SK-N-SH (cell line): ENCODE results near the gene TRUB2. TPM values are rescaled to one million over a fixed set of nuclear protein-coding genes. Genes with fewer than 3 reads are reported as not detected.

Source experiments
- CTCF ChIA-PET: fragments of 300-600, 350-600 bp; formaldehyde crosslinking; extraction: SDS; loops from one replicate; lab custom pipeline; 2021; lab: Yijun Ruan, JAX
- POLR2A ChIA-PET: fragments of 350-600 bp; sonication (Branson Sonifier 250); formaldehyde crosslinking; extraction: SDS; loops from one replicate; lab custom pipeline; 2020; ENCODE audit warnings: antibody characterized with exemption, inconsistent platforms; lab: Yijun Ruan, JAX
- DNase-seq: peaks from one replicate; pipeline ENCODE4 v3.0.0; 2012
- H2AFZ ChIP-seq: fragments of 200-600 bp; sonication (generic); 2 replicates; pipeline ENCODE4 v1.8.1; 2016; ENCODE audit warnings: antibody characterized with exemption, mild to moderate bottlenecking, low read depth
- H3F3A ChIP-seq: fragments of 200-600 bp; sonication (generic); replicated peaks from 2 replicates; pipeline ENCODE3; 2016; ENCODE audit warnings: antibody characterized with exemption, mild to moderate bottlenecking; ENCODE audit not compliant: insufficient read depth
- H3K27ac ChIP-seq, 2 experiments: fragments of 200-500 bp in 1 of 2; fragments of 200-600 bp in 1 of 2; sonication (Bioruptor generic) in 1 of 2; sonication (generic), shearing (Covaris generic) in 1 of 2; 2 replicates each; pipeline versions ENCODE4 v1.5.1 to v1.6.1; 2014 to 2016; ENCODE audit warnings: low read depth in 2 of 2, inconsistent platforms in 1 of 2, low read length in 1 of 2, mild to moderate bottlenecking in 1 of 2, mixed read lengths in 1 of 2
- H3K27me3 ChIP-seq: fragments of 200-600 bp; sonication (generic), shearing (Covaris generic); 2 replicates; pipeline ENCODE4 v1.6.1; 2016; ENCODE audit warnings: mixed run types; ENCODE audit not compliant: insufficient read depth
- H3K36me3 ChIP-seq, 2 experiments: fragments of 200-500 bp in 1 of 2; fragments of 200-600 bp in 1 of 2; sonication (Bioruptor generic) in 1 of 2; sonication (generic) in 1 of 2; replicated peaks in 1 of 2; 2 replicates each; pipeline versions ENCODE3 to v1.5.1; 2014 to 2016; ENCODE audit warnings: low read length in 1 of 2, mild to moderate bottlenecking in 1 of 2; ENCODE audit not compliant: insufficient read depth in 2 of 2, control insufficient read depth in 1 of 2
- H3K4me1 ChIP-seq, 2 experiments: fragments of 200-500 bp in 1 of 2; fragments of 200-600 bp in 1 of 2; sonication (Bioruptor generic) in 1 of 2; sonication (generic), shearing (Covaris generic) in 1 of 2; 2 replicates each; pipeline versions ENCODE4 v1.5.1 to v1.6.1; 2014 to 2016; ENCODE audit warnings: low read depth in 1 of 2, low read length in 1 of 2, mixed run types in 1 of 2; ENCODE audit not compliant: insufficient read depth in 2 of 2, control insufficient read depth in 1 of 2
- H3K4me2 ChIP-seq: fragments of 200-600 bp; sonication (generic), shearing (Covaris generic); 2 replicates; pipeline ENCODE4 v1.6.1; 2017; ENCODE audit warnings: mixed run types
- H3K4me3 ChIP-seq, 2 experiments: fragments of 200-500 bp in 1 of 2; fragments of 200-600 bp in 1 of 2; sonication (Bioruptor generic) in 1 of 2; sonication (generic), shearing (Covaris generic) in 1 of 2; 2 replicates each; pipeline versions ENCODE4 v1.5.1 to v1.8.1; 2014 to 2016; ENCODE audit warnings: low read depth in 2 of 2, inconsistent platforms in 1 of 2, low read length in 1 of 2, mild to moderate bottlenecking in 1 of 2, mixed read lengths in 1 of 2, moderate library complexity in 1 of 2
- H3K79me2 ChIP-seq: fragments of 200-600 bp; sonication (generic); 2 replicates; pipeline ENCODE4 v1.8.1; 2017; ENCODE audit warnings: mild to moderate bottlenecking; ENCODE audit not compliant: insufficient read depth
- H3K9ac ChIP-seq: fragments of 200-600 bp; sonication (generic); 2 replicates; pipeline ENCODE4 v1.6.1; 2017; ENCODE audit warnings: mixed run types
- H3K9me2 ChIP-seq: fragments of 200-600 bp; sonication (generic); 2 replicates; pipeline ENCODE4 v1.6.1; 2017; ENCODE audit warnings: mixed run types
- H3K9me3 ChIP-seq: fragments of 200-600 bp; sonication (generic); 2 replicates; pipeline ENCODE4 v1.6.1; 2017; ENCODE audit warnings: mixed run types, mild to moderate bottlenecking, moderate library complexity
- H4K20me1 ChIP-seq: fragments of 200-600 bp; sonication (generic); 2 replicates; pipeline ENCODE4 v1.6.1; 2017; ENCODE audit warnings: mild to moderate bottlenecking, mixed run types; ENCODE audit not compliant: insufficient read depth
- FOSL2 ChIP-seq: IDR thresholded peaks from 2 replicates; pipeline ENCODE4 v1.4.0; 2012; ENCODE audit warnings: low read depth, mild to moderate bottlenecking, moderate library complexity, borderline replicate concordance
- FOXJ3 ChIP-seq: sonication (generic); formaldehyde crosslinking; IDR thresholded peaks from 2 replicates; pipeline ENCODE4 v1.5.1; 2020; ENCODE audit warnings: mild to moderate bottlenecking, missing genetic modification reagents
- GABPA ChIP-seq: IDR thresholded peaks from 2 replicates; pipeline ENCODE4 v1.4.0; 2012; ENCODE audit warnings: low read depth, mild to moderate bottlenecking
- MXI1 ChIP-seq: IDR thresholded peaks from 2 replicates; pipeline ENCODE4 v1.6.1; 2012; ENCODE audit warnings: mild to moderate bottlenecking, low read depth, low read length, improper control_type of control experiment
- NFIC ChIP-seq: IDR thresholded peaks from 2 replicates; pipeline ENCODE4 v1.4.0; 2012; ENCODE audit warnings: borderline replicate concordance
- NRF1 ChIP-seq: IDR thresholded peaks from 2 replicates; pipeline ENCODE4 v1.6.1; 2012; ENCODE audit warnings: low read depth, mild to moderate bottlenecking, low read length
- POLR2AphosphoS5 ChIP-seq: IDR thresholded peaks from 2 replicates; pipeline ENCODE4 v1.6.1; 2012; ENCODE audit warnings: low read depth, low read length
- RAD21 ChIP-seq: IDR thresholded peaks from 2 replicates; pipeline ENCODE4 v1.6.1; 2012; ENCODE audit warnings: mild to moderate bottlenecking, low read length
- RXRA ChIP-seq: IDR thresholded peaks from 2 replicates; pipeline ENCODE4 v1.4.0; 2012; ENCODE audit warnings: low read depth, mild to moderate bottlenecking, borderline replicate concordance
- SMC3 ChIP-seq: IDR thresholded peaks from 2 replicates; pipeline ENCODE4 v1.6.1; 2012; ENCODE audit warnings: low read depth, low read length, improper control_type of control experiment
- TAF1 ChIP-seq: IDR thresholded peaks from 2 replicates; pipeline ENCODE4 v1.6.1; 2012; ENCODE audit warnings: low read depth, mild to moderate bottlenecking, low read length, moderate library complexity, borderline replicate concordance
- TCF12 ChIP-seq: IDR thresholded peaks from 2 replicates; pipeline ENCODE4 v1.4.0; 2012
- WGBS: methylation state at CpG from one replicate; pipeline ENCODE4 v1.1.6; 2017; ENCODE audit warnings: low lambda C conversion rate; 5-methylcytosine and 5-hydroxymethylcytosine counted together
- polyA plus RNA-seq, 3 experiments: library from polyadenylated mRNA; depleted of rRNA; stranded (reverse); fragments of >200 nt; gene quantifications; 2 replicates each; pipeline ENCODE4 v1.2.3, GENCODE V29; 2012
- TF ChIP-seq, protein P1 (sequence below): IDR thresholded peaks from 2 replicates; pipeline ENCODE4 v1.6.1; 2012; ENCODE audit warnings: mild to moderate bottlenecking, low read depth, low read length, moderate library complexity
- TF ChIP-seq, protein P2 (sequence below): fragments of 150-350 bp; IDR thresholded peaks from 2 replicates; pipeline ENCODE4 v1.6.1; 2017; ENCODE audit warnings: antibody characterized with exemption, low read length, low read depth, borderline replicate concordance

TRUB2 gene
- polyA plus RNA-seq, 1 of the 3 experiments (the other 2 are of a cell fraction), result 18.8 TPM

GRCh38 chr9:128286440-128286839 is 35.8 kb downstream of the TRUB2 start:
- Histone ChIP-seq H2AFZ (no peak overlapping the region), H3K4me2 (no peak overlapping the region), H3K36me3 (no peaks in the 10 kb centered on the region), H3K4me3 (no peak overlapping the region), H3K27me3 (no peaks in the 10 kb centered on the region), H3K9me3 (no peaks in the 10 kb centered on the region), H3K9ac (no peak overlapping the region), H3K27ac (no peak overlapping the region), H4K20me1 (no peaks in the 10 kb centered on the region), H3K9me2 (no peaks in the 10 kb centered on the region), H3K4me1 (no peaks in the 10 kb centered on the region), H3F3A (peaks cover 9% of the 10 kb centered on the region), H3K79me2 (no peaks in the 10 kb centered on the region; the same call in 1 of the 2 replicates)
- ChIA-PET CTCF (interaction anchor here (0.8 to 3.0 kb wide), 3 partner anchors 9 to 126 kb away, joined by 3 to 18 read pairs (median 3); no protein-coding TSS in a partner anchor), POLR2A (no interaction called here)
- TF ChIP-seq GABPA, result no peak
- no peak for TF ChIP-seq NRF1
- no peak for TF ChIP-seq RAD21
- TF ChIP-seq FOSL2, result no peak
- TF ChIP-seq, protein P1, sequence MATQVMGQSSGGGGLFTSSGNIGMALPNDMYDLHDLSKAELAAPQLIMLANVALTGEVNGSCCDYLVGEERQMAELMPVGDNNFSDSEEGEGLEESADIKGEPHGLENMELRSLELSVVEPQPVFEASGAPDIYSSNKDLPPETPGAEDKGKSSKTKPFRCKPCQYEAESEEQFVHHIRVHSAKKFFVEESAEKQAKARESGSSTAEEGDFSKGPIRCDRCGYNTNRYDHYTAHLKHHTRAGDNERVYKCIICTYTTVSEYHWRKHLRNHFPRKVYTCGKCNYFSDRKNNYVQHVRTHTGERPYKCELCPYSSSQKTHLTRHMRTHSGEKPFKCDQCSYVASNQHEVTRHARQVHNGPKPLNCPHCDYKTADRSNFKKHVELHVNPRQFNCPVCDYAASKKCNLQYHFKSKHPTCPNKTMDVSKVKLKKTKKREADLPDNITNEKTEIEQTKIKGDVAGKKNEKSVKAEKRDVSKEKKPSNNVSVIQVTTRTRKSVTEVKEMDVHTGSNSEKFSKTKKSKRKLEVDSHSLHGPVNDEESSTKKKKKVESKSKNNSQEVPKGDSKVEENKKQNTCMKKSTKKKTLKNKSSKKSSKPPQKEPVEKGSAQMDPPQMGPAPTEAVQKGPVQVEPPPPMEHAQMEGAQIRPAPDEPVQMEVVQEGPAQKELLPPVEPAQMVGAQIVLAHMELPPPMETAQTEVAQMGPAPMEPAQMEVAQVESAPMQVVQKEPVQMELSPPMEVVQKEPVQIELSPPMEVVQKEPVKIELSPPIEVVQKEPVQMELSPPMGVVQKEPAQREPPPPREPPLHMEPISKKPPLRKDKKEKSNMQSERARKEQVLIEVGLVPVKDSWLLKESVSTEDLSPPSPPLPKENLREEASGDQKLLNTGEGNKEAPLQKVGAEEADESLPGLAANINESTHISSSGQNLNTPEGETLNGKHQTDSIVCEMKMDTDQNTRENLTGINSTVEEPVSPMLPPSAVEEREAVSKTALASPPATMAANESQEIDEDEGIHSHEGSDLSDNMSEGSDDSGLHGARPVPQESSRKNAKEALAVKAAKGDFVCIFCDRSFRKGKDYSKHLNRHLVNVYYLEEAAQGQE, result no peak
- TF ChIP-seq TAF1, result no peak
- TF ChIP-seq MXI1, result no peak
- TF ChIP-seq POLR2AphosphoS5, result no peak
- no peak for TF ChIP-seq TCF12
- 85% methylated on average over 6 of the region's 6 CpGs for WGBS
- DNase-seq, result no peak

DNA sequence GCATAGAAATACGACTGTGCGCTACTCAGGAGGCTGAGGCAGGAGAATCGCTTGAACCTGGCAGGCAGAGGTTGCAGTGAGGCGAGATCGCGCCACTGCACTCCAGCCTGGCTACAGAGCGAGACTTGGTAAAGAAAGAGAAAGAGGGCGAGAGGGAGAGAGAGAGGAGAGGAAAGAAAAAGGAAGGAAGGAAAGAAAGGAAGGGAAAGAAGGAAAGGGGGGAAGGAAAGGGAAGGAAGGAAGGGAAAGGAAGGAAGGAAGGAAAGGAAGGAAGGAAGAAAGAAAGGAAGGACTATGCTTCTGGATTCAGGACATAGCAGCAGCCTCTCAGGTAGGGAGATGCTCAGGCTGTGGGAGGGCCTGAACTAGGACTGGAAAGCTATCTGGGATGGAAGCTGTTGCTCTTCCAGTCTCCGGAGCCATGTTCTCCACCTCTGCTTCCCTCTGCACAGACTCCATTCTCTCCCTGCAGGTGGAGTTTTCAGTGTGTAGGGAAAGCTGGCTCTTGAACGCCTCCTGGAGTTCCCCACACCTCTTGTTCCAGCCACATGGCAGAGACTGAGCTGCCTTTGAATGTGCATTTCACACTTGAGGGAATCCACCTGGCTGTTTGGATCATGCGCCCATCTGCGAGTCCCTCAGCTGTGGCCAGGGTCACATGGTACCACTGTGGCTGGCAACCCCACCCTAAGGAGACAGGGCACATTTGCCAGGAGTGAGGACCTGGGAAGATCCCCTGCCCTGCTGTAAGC is 37.0 kb downstream of the TRUB2 start:
- Histone ChIP-seq H3K36me3 (no peaks in the 10 kb centered on the region), H3K27me3 (no peaks in the 10 kb centered on the region), H3K79me2 (no peaks in the 10 kb centered on the region; the same call in 1 of the 2 replicates), H2AFZ (no peak overlapping the region), H3K9me3 (no peaks in the 10 kb centered on the region), H3F3A (peaks cover 10% of the 10 kb centered on the region), H4K20me1 (no peaks in the 10 kb centered on the region), H3K4me3 (no peak overlapping the region), H3K4me2 (no peak overlapping the region), H3K27ac (no peak overlapping the region)
- POLR2A ChIA-PET, result interaction anchor here (0.6 to 0.7 kb wide), 2 partner anchors 8 to 10 kb away, joined by 3 read pairs; partner anchors contain the start of gene GOLGA2
- CTCF ChIA-PET, result interaction anchor here (1.0 to 3.0 kb wide), 3 partner anchors 10 to 42 kb away, joined by 3 to 18 read pairs (median 4); no protein-coding TSS in a partner anchor
- TF ChIP-seq FOXJ3 (CRISPR knock-in tag) (no peak), NFIC (no peak), SMC3 (no peak), FOSL2 (no peak), POLR2AphosphoS5 (no peak), RXRA (no peak)
- TF ChIP-seq, protein P2, sequence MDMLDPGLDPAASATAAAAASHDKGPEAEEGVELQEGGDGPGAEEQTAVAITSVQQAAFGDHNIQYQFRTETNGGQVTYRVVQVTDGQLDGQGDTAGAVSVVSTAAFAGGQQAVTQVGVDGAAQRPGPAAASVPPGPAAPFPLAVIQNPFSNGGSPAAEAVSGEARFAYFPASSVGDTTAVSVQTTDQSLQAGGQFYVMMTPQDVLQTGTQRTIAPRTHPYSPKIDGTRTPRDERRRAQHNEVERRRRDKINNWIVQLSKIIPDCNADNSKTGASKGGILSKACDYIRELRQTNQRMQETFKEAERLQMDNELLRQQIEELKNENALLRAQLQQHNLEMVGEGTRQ, result no peak
- TF ChIP-seq, all 33 proteins: peak for 0
- H3K4me1 ChIP-seq, result no peaks in the 10 kb centered on the region
- no peaks in the 10 kb centered on the region for H3K9me2 ChIP-seq
- H3K9ac ChIP-seq, result no peak overlapping the region
- DNase-seq, result no peak
- 95% methylated on average over 11 of the region's 12 CpGs for WGBS
